H1 (cell line): ENCODE results near the gene RNF10. TPM values are rescaled to one million over a fixed set of nuclear protein-coding genes. Genes with fewer than 3 reads are reported as not detected.
A peak's percentile ranks its signal among the peaks of the same experiment; 100 is the strongest.

Experiments
- CTCF ChIA-PET: fragments of 300-600 bp; sonication (Branson Sonifier 250); formaldehyde crosslinking; loops from one replicate; lab custom pipeline; 2021; ENCODE audit not compliant: partially characterized antibody; lab: Charles Lee
- POLR2A ChIA-PET: fragments of 300-600 bp; sonication (Branson Sonifier 250); formaldehyde crosslinking; loops from one replicate; lab custom pipeline; 2021; ENCODE audit warnings: inconsistent platforms; ENCODE audit not compliant: partially characterized antibody; lab: Charles Lee
- DNase-seq, 2 experiments: peaks; one replicate each; pipeline versions ENCODE4 v3.0.0 to v3.0.0-alpha.2; 2010 to 2022; ENCODE audit warnings: low spot score in 2 of 2, low read depth in 1 of 2, mixed read lengths in 1 of 2
- FAIRE-seq: peaks from 2 replicates; lab custom pipeline; 2011; peaks lifted over from hg19 to GRCh38; lab: Jason Lieb, UNC
- H2AFZ ChIP-seq: 2 replicates; pipeline ENCODE4 v1.8.1; 2012; ENCODE audit warnings: low read length, inconsistent platforms
- H2AK5ac ChIP-seq: 2 replicates; pipeline ENCODE4 v1.6.1; 2013; ENCODE audit warnings: low read depth, low read length
- H2BK120ac ChIP-seq: replicated peaks from 2 replicates; pipeline ENCODE3; 2013; ENCODE audit warnings: low read depth, low read length, inconsistent platforms
- H2BK12ac ChIP-seq: 2 replicates; pipeline ENCODE4 v1.6.1; 2013; ENCODE audit warnings: low read depth, low read length
- H2BK15ac ChIP-seq: 2 replicates; pipeline ENCODE4 v1.6.1; 2013; ENCODE audit warnings: low read length
- H2BK20ac ChIP-seq: 2 replicates; pipeline ENCODE4 v1.6.1; 2013; ENCODE audit warnings: low read length
- H2BK5ac ChIP-seq: 2 replicates; pipeline ENCODE4 v1.6.1; 2013; ENCODE audit warnings: low read depth, low read length
- H3K14ac ChIP-seq: 2 replicates; pipeline ENCODE4 v1.6.1; 2013; ENCODE audit warnings: inconsistent platforms; ENCODE audit not compliant: insufficient read length
- H3K18ac ChIP-seq: 2 replicates; pipeline ENCODE4 v1.6.1; 2013; ENCODE audit warnings: low read length; ENCODE audit errors: extremely low read depth
- H3K23ac ChIP-seq: 2 replicates; pipeline ENCODE4 v1.6.1; 2013; ENCODE audit warnings: inconsistent platforms; ENCODE audit not compliant: insufficient read length
- H3K23me2 ChIP-seq: 2 replicates; pipeline ENCODE4 v1.6.1; 2013; ENCODE audit warnings: low read depth, low read length
- H3K27ac ChIP-seq: 2 replicates; pipeline ENCODE4 v1.6.1; 2011; ENCODE audit warnings: low read depth, low read length, inconsistent platforms
- H3K27me3 ChIP-seq, 4 experiments: replicated peaks in 1 of 4; 1 replicate in 1 of 4; 2 replicates in 3 of 4; pipeline versions ENCODE4 v1.6.1 to v1.8.1; 2011 to 2013; ENCODE audit warnings: low read length in 3 of 4, mild to moderate bottlenecking in 3 of 4, inconsistent platforms in 2 of 4, mixed read lengths in 2 of 4, moderate library complexity in 1 of 4; ENCODE audit not compliant: control insufficient read depth in 3 of 4, insufficient read depth in 3 of 4; ENCODE audit errors: extremely low read depth in 1 of 4
- H3K36me3 ChIP-seq, 4 experiments: 2 replicates each; pipeline versions ENCODE4 v1.6.1 to v1.8.1; 2011 to 2013; ENCODE audit warnings: mild to moderate bottlenecking in 4 of 4, low read length in 3 of 4, moderate library complexity in 2 of 4, control low read depth in 1 of 4, inconsistent platforms in 1 of 4; ENCODE audit not compliant: insufficient read depth in 4 of 4, control insufficient read depth in 2 of 4
- H3K4ac ChIP-seq: replicated peaks from 2 replicates; pipeline ENCODE3; 2013; ENCODE audit warnings: low read length, low read depth, mixed read lengths, inconsistent platforms; ENCODE audit not compliant: insufficient read length
- H3K4me1 ChIP-seq, 4 experiments: replicated peaks in 1 of 4; 1 replicate in 1 of 4; 2 replicates in 3 of 4; pipeline versions ENCODE4 v1.6.1 to v1.8.1; 2011 to 2013; ENCODE audit warnings: low read length in 3 of 4, inconsistent platforms in 2 of 4, mixed read lengths in 1 of 4; ENCODE audit not compliant: insufficient read depth in 4 of 4, control insufficient read depth in 3 of 4
- H3K4me2 ChIP-seq, 2 experiments: 2 replicates each; pipeline versions ENCODE4 v1.6.1 to v1.8.1; 2011 to 2013; ENCODE audit warnings: low read depth in 2 of 2, low read length in 2 of 2, control low read depth in 1 of 2, inconsistent platforms in 1 of 2, mild to moderate bottlenecking in 1 of 2; ENCODE audit not compliant: insufficient read depth in 1 of 2
- H3K4me3 ChIP-seq, 4 experiments: fragments of 200-600, 300-600 bp in 1 of 4; sonication (generic), shearing (Covaris generic), sonication (Bioruptor Twin) in 1 of 4; 2 replicates each; pipeline versions ENCODE4 v1.5.1 to v1.8.1; 2011 to 2016; ENCODE audit warnings: low read length in 4 of 4, low read depth in 3 of 4, control low read depth in 2 of 4, inconsistent platforms in 2 of 4, mild to moderate bottlenecking in 2 of 4, mixed read lengths in 1 of 4, moderate library complexity in 1 of 4; ENCODE audit not compliant: insufficient read depth in 2 of 4; ENCODE audit errors: extremely low read depth in 1 of 4
- H3K56ac ChIP-seq: replicated peaks from 2 replicates; pipeline ENCODE3; 2013; ENCODE audit warnings: low read depth, mild to moderate bottlenecking, mixed read lengths, low read length, inconsistent platforms; ENCODE audit not compliant: insufficient read length
- H3K79me1 ChIP-seq: 2 replicates; pipeline ENCODE4 v1.6.1; 2013; ENCODE audit warnings: low read depth, low read length, control low read depth
- H3K79me2 ChIP-seq, 2 experiments: 2 replicates each; pipeline versions ENCODE4 v1.6.1 to v1.8.1; 2012 to 2013; ENCODE audit warnings: low read length in 2 of 2, mild to moderate bottlenecking in 2 of 2, inconsistent platforms in 1 of 2; ENCODE audit not compliant: insufficient read depth in 2 of 2, control insufficient read depth in 1 of 2
- H3K9ac ChIP-seq, 4 experiments: replicated peaks in 1 of 4; 1 replicate in 1 of 4; 2 replicates in 3 of 4; pipeline versions ENCODE4 v1.6.1 to v1.8.1; 2011 to 2013; ENCODE audit warnings: low read depth in 3 of 4, low read length in 3 of 4, control low read depth in 2 of 4, mild to moderate bottlenecking in 2 of 4, moderate library complexity in 2 of 4, inconsistent platforms in 1 of 4; ENCODE audit errors: extremely low read depth in 1 of 4
- H3K9me3 ChIP-seq, 2 experiments: 2 replicates each; pipeline versions ENCODE4 v1.6.1 to v1.8.1; 2012 to 2013; ENCODE audit warnings: mild to moderate bottlenecking in 2 of 2, moderate library complexity in 2 of 2, control low read depth in 1 of 2, inconsistent platforms in 1 of 2, low read depth in 1 of 2, low read length in 1 of 2, mixed read lengths in 1 of 2; ENCODE audit not compliant: insufficient read depth in 2 of 2
- H4K20me1 ChIP-seq, 2 experiments: replicated peaks in 1 of 2; 2 replicates each; pipeline versions ENCODE3 to v1.8.1; 2011 to 2013; ENCODE audit warnings: inconsistent platforms in 2 of 2, low read length in 2 of 2, mild to moderate bottlenecking in 1 of 2; ENCODE audit not compliant: insufficient read depth in 2 of 2, control insufficient read depth in 1 of 2
- H4K5ac ChIP-seq: 2 replicates; pipeline ENCODE4 v1.6.1; 2013; ENCODE audit warnings: low read length, low read depth, mixed read lengths, inconsistent platforms; ENCODE audit not compliant: insufficient read length
- H4K8ac ChIP-seq: 2 replicates; pipeline ENCODE4 v1.8.0; 2013; ENCODE audit warnings: mild to moderate bottlenecking, moderate library complexity, low read length, inconsistent platforms; ENCODE audit not compliant: insufficient read depth; ENCODE audit errors: extremely low read depth
- H4K91ac ChIP-seq: replicated peaks from 2 replicates; pipeline ENCODE3; 2013; ENCODE audit warnings: low read length, mixed read lengths, inconsistent platforms; ENCODE audit not compliant: insufficient read length
- CHD2 ChIP-seq: IDR thresholded peaks from 2 replicates; pipeline ENCODE4 v1.6.1; 2012; ENCODE audit warnings: low read length, improper control_type of control experiment
- CTBP2 ChIP-seq: IDR thresholded peaks from 2 replicates; pipeline ENCODE4 v1.7.0; 2011; ENCODE audit warnings: borderline replicate concordance, mild to moderate bottlenecking, moderate library complexity, mixed read lengths, low read length; ENCODE audit not compliant: insufficient read depth, insufficient read length
- EP300 ChIP-seq, 2 experiments: IDR thresholded peaks; 1 replicate in 1 of 2; 2 replicates in 1 of 2; pipeline ENCODE4 v1.6.1; 2011 to 2012; ENCODE audit warnings: low read depth in 2 of 2, low read length in 2 of 2, mild to moderate bottlenecking in 2 of 2, borderline replicate concordance in 1 of 2, inconsistent platforms in 1 of 2, moderate library complexity in 1 of 2
- HDAC6 ChIP-seq: IDR thresholded peaks from one replicate; pipeline ENCODE4 v1.7.1; 2012; ENCODE audit warnings: low read depth, mild to moderate bottlenecking, inconsistent platforms, low read length, moderate library complexity
- JUN ChIP-seq: IDR thresholded peaks from 2 replicates; pipeline ENCODE4 v1.6.1; 2011; ENCODE audit warnings: low read depth, mild to moderate bottlenecking, improper control_type of control experiment, low read length
- POU5F1 ChIP-seq: IDR thresholded peaks from 2 replicates; pipeline ENCODE4 v1.6.1; 2011; ENCODE audit warnings: low read depth, mild to moderate bottlenecking, low read length, moderate library complexity
- RBBP5 ChIP-seq: IDR thresholded peaks from 2 replicates; pipeline ENCODE4 v1.7.1; 2012; ENCODE audit warnings: low read depth, mild to moderate bottlenecking, inconsistent platforms, low read length, moderate library complexity, borderline replicate concordance
- RNF2 ChIP-seq: fragments of 200-900, 300-1000 bp; sonication (generic); IDR thresholded peaks from 2 replicates; pipeline ENCODE4 v1.7.1; 2016; ENCODE audit warnings: borderline replicate concordance, low read depth, mild to moderate bottlenecking, antibody characterized with exemption, low read length; ENCODE audit not compliant: poor library complexity, severe bottlenecking; ENCODE audit errors: missing control alignments
- SP4 ChIP-seq: IDR thresholded peaks from 2 replicates; pipeline ENCODE4 v1.6.1; 2012; ENCODE audit warnings: low read length, inconsistent platforms
- SUZ12 ChIP-seq: fragments of 200-600 bp; sonication (generic); IDR thresholded peaks from 2 replicates; pipeline ENCODE4 v1.6.1; 2012; ENCODE audit warnings: mild to moderate bottlenecking, inconsistent platforms, low read length, moderate library complexity, mixed read lengths
- WGBS, 2 experiments: shearing (Covaris generic) in 1 of 2; methylation state at CpG; one replicate each; pipeline versions ENCODE4 v1.1.6 to v1.1.7; 2013 to 2015; ENCODE audit warnings: low lambda C conversion rate in 2 of 2, mixed read lengths in 2 of 2, inconsistent platforms in 1 of 2, low coverage in 1 of 2, missing lambda C conversion rate in 1 of 2; ENCODE audit not compliant: insufficient replicate concordance in 2 of 2, insufficient coverage in 1 of 2, insufficient read length in 1 of 2; ENCODE audit errors: extremely low coverage in 1 of 2, missing lambda C conversion rate in 1 of 2; 5-methylcytosine and 5-hydroxymethylcytosine counted together
- polyA plus RNA-seq, 7 experiments: library from polyadenylated mRNA; depleted of rRNA in 3 of 7; stranded (reverse) in 5 of 7; unstranded in 2 of 7; fragments of >200 nt in 5 of 7; fragments of 200-250 nt in 2 of 7; gene quantifications; 1 replicate in 5 of 7; 2 replicates in 1 of 7; 4 replicates in 1 of 7; pipeline versions ENCODE4 v1.2.1 to v1.2.3, GENCODE V29; 2011 to 2013; ENCODE audit warnings: missing spikeins in 2 of 7, mixed read lengths in 2 of 7
- total RNA-seq: library from RNA; stranded (reverse); fragmentation: NEBNext Ultra II Directional; extraction: Animal tissue kit (Norgen Biotek cat#: 25700); gene quantifications from 2 replicates; pipeline ENCODE4 v1.2.1, GENCODE V29; 2021

Gene RNF10
- total and polyA plus RNA-seq, 2 of the 8 experiments (the other 6 are each of a cell fraction or from before 2014, with no cell fraction given): 71.6 to 171 TPM

GRCh38 chr12:120528861-120529525 is 5.2 kb upstream of the RNF10 start, which contains the start of gene COQ5:
COQ5 (minus strand) TSS chr12:120529158; CDS start chr12:120529141, 17 bp downstream.
- CTCF ChIA-PET: interaction anchor here (0.6 to 1.6 kb wide), 6 partner anchors 13 to 212 kb away, joined by 3 to 4 read pairs (median 3); no protein-coding TSS in a partner anchor
- H4K91ac ChIP-seq: peak within 1 kb of the TSS; percentile 81
- H2BK5ac ChIP-seq: peak within 1 kb of the TSS; percentile 82
- 0 out of 2 replicates have a peak within 1 kb of the TSS, but pooled peaks have one; percentile 88 for H2BK15ac ChIP-seq
- H3K4me2 ChIP-seq: peak within 1 kb of the TSS; percentile 75 to 95
- no peaks in the 10 kb centered on the region; the same call in 1 of the 2 replicates for H3K23me2 ChIP-seq
- H3K27me3 ChIP-seq: no peaks in the 10 kb centered on the region
- H3K79me2 ChIP-seq: peaks cover 0 to 2% of the 10 kb centered on the region in 2 experiments; a peak in 1 of 4 replicates
- DNase-seq (peak; percentile 41 to 92), FAIRE-seq (no peak)
- H3K23ac ChIP-seq: no peak within 1 kb of the TSS
- H3K27ac ChIP-seq: peak within 1 kb of the TSS; percentile 96
- no peak within 1 kb of the TSS for H2BK20ac ChIP-seq
- H4K5ac ChIP-seq: peak within 1 kb of the TSS; percentile 99
- H3K56ac ChIP-seq: peak within 1 kb of the TSS; percentile 74
- peak within 1 kb of the TSS; percentile 67; the same call in 1 of the 2 replicates for H2AFZ ChIP-seq
- H3K4me1 ChIP-seq: peaks cover 0 to 6% (median 2%) of the 10 kb centered on the region in 4 experiments; a peak in 3 of 7 replicates
- peak within 1 kb of the TSS; percentile 79 to 95 (median 93) for H3K9ac ChIP-seq
- H3K4ac ChIP-seq: peak within 1 kb of the TSS; percentile 57
- no peaks in the 10 kb centered on the region for H3K36me3 ChIP-seq
- no peaks in the 10 kb centered on the region; a peak in 1 of 4 replicates for H3K9me3 ChIP-seq
- H3K4me3 ChIP-seq: peak within 1 kb of the TSS; percentile 85 to 99 (median 90)
- WGBS, 2 experiments: 2% methylated on average over 36 of the region's 38 CpGs; no CpG with 5 or more reads in 1 of the 2 experiments
- peak within 1 kb of the TSS; percentile 98; the same call in 1 of the 2 replicates for H4K8ac ChIP-seq
- peak within 1 kb of the TSS; percentile 89 for H3K18ac ChIP-seq
- H4K20me1 ChIP-seq: no peaks in the 10 kb centered on the region
- H3K14ac ChIP-seq: no peak within 1 kb of the TSS
- peak within 1 kb of the TSS; percentile 88; the same call in 1 of the 2 replicates for H2BK12ac ChIP-seq
- peak within 1 kb of the TSS; percentile 42; the same call in 1 of the 2 replicates for H2AK5ac ChIP-seq
- peak within 1 kb of the TSS; percentile 71 for H2BK120ac ChIP-seq
- POLR2A ChIA-PET: interaction anchor here (0.6 to 7.2 kb wide), 22 partner anchors 9 to 893 kb away, joined by 3 to 78 read pairs (median 4); partner anchors contain the start of genes DYNLL1, MLEC, RPLP0 and SRSF9
- H3K79me1 ChIP-seq: no peaks in the 10 kb centered on the region; the same call in 1 of the 2 replicates
- TF ChIP-seq SP4 (no peak), CTBP2 (no peak), HDAC6 (no peak), SUZ12 (no peak), EP300 (IDR thresholded peaks at IDR 0.05; ENCODE audit: borderline replicate concordance in 1 of 2, low read depth in 2 of 2, low read length in 2 of 2) (0 out of 3 replicates have a peak, but pooled peaks of 1 of the 2 experiments have one; percentile 62), RNF2 (no peak), JUN (no peak), POU5F1 (no peak), RBBP5 (peak; percentile 78; the same call in 1 of the 2 replicates), CHD2 (no peak)
